GM21381 (cell line): ENCODE data around the gene CD244.

Experiments
- ATAC-seq: cut with Tn5 transposase; IDR thresholded peaks from one replicate; pipeline ENCODE4 v1.9.1; 2021; ENCODE audit warnings: mild to moderate bottlenecking, moderate library complexity; ENCODE audit not compliant: unreplicated experiment

The CD244 gene

DNA sequence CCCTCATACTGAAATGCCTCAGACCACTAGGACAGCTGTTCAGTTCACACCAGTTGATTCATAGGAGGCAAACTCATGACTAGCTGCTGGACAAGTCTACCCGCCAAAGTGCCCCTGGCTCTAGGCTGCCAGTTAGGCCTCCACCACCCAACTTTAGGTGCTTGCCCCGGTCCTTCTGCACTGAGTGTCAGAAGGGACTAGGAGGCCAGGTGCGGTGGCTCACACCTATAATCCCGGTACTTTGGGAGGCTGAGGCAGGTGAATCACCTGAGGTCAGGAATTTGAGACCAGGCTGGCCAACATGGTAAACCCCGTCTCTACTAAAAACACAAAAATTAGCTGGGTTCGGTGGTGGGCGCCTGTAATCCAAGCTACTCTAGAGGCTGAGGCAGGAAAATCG is 47.8 kb downstream of the CD244 start:
- ATAC-seq: no peak

DNA sequence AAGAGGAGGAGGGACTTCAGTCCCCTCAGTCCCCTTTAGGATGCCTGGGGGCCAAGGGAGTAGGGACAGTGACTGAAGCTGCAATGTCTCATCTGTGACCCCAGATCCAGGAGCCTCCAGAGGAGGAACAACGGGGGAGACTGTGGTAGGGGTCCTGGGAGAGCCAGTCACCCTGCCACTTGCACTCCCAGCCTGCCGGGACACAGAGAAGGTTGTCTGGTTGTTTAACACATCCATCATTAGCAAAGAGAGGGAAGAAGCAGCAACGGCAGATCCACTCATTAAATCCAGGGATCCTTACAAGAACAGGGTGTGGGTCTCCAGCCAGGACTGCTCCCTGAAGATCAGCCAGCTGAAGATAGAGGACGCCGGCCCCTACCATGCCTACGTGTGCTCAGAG is 48.4 kb downstream of the CD244 start:
- no peak for ATAC-seq

DNA sequence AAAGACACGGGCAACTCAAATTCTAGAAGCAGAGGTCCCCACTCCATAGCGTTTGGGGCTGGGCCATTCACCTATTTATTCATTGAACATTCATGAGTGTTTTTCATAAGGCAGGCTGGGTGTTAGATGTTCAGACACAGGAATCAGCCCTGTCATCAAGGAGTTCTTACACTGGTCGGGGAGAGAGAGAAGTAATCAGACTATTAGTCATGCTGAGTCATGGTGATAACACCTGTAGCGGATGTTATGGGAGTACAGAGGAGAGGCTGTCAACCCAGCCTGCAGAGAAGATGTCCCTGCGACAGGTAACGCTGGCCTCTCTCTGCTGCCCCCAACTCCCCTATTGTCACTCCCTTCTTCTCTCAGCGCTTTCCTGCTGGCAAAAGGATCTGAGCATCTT is 49.5 kb downstream of the CD244 start:
- ATAC-seq: no peak

DNA sequence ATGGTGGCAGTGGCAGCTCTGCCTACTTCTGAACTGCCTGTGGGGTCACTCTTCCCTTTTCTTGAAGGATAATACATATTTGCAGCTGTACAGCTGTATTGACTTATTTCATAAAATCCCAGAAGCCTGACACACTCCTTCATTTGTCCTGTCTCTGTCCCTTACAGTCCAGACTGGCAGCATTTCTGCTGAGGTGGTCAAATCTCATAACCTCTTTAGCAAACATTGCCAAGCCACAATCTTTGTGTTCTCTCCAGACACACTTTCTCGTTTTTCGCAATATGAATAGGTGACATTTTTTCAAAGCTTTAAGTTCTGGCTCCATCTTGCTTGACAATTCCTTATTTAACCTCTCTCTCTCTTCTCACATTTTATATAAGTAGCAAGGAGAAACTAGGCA is 51.5 kb downstream of the CD244 start:
- ATAC-seq: no peak

GRCh38 chr1:160810486-160810885 is 52.2 kb downstream of the CD244 start:
- no peak for ATAC-seq

DNA sequence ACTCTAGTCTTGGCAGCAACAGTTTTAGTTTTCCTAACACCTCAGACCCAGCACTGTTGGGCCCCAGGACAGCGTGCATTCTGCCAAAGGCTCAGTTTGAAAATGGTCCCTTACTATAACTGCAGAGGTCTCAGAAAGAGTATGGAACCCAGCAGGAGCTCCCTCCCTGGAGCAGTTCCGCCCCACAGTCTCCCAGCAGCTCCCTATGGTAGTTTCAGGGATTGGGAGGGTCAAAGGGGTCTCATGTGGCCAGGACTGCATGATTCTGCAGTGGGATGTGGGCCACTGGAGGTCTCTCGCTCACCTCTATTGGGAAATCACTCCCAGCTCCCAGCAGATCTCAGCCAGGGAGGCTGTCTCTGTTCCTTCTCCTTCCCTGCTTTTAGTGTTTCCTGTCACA is 54.4 kb downstream of the CD244 start:
- ATAC-seq: no peak

DNA sequence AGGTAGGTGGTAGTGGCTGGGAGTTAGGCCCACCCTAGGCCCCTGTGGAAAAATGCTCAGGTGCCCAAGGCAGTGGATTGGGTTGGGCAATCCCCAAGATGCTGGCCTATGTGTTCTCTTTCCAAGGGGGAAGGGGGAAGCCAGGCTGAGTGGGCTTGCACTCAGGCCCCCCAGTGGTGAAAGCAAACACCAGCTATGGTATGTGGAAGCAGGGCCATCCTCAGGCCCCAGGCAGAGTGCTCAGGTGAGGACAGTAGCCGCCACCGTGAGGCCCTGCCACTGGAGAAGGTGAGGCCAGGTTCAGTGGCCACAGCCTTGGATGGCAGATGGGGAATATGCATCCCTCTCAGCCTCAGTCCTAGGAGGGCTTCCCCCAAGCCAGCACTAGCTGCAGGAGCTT is 54.9 kb downstream of the CD244 start:
- no peak for ATAC-seq

DNA sequence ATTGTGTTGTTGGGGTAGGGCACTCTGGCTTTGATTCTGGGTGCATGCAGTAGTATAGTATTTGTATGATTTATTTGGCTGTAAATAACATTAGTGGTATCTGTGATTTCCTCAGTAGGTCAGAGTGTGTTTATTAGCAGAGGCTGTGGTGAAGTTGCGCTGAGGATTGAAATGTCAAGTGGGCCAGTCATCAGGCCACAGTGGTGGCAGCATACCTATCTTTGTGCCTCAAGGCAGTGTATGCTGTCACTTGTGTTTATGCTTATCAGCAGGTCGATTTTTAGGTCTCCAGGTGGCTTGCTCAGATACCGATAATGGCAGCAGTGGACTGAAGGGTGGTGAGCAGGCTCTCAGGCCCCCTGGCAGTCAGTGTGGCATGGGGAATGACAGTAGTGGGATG is 55.4 kb downstream of the CD244 start:
- ATAC-seq: no peak

DNA sequence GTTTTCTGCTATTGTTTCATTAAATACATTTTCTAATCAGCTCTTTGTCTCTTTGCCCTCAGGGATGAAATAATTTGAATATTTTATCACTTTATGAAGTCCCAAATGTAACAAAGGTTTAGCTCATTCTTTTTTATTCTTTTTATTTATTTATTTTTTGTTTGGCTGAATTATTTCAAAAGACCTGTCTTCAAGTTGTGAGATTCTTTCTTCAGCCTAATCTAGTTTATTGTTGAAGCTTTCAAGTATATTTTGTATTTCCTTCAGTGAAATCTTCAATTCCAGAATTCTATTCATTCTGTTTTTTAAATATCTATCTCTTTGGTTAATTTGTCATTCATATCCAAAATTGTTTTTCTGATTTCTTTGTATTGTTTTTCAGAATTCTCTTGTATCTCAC is 55.9 kb downstream of the CD244 start:
- no peak for ATAC-seq

DNA sequence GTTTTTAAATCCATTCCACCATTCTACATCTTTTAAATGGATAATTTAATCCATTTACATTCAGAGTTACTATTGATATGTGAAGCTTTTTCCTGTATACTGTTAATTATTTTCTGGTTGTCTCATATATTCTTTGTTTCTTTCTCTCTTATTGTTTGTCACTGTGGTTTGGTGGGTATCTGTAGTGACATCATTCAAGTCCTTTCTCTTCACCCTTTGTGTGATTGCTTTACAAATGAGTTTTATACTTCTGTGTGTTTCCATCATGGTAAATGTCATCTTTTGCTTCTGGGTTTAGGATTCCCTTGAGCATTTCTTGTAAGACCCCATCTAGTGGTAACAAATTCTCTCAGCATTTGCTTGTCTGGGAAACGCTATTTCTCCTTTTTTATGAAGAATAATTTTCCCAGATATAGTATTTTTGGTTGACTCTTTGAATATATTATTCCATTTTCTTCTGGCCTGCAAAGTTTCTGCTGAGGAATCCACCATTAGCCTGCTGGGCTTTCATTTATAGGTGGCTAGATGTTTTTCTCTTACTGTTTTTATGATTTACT is 56.5 kb downstream of the CD244 start:
- ATAC-seq: no peak

DNA sequence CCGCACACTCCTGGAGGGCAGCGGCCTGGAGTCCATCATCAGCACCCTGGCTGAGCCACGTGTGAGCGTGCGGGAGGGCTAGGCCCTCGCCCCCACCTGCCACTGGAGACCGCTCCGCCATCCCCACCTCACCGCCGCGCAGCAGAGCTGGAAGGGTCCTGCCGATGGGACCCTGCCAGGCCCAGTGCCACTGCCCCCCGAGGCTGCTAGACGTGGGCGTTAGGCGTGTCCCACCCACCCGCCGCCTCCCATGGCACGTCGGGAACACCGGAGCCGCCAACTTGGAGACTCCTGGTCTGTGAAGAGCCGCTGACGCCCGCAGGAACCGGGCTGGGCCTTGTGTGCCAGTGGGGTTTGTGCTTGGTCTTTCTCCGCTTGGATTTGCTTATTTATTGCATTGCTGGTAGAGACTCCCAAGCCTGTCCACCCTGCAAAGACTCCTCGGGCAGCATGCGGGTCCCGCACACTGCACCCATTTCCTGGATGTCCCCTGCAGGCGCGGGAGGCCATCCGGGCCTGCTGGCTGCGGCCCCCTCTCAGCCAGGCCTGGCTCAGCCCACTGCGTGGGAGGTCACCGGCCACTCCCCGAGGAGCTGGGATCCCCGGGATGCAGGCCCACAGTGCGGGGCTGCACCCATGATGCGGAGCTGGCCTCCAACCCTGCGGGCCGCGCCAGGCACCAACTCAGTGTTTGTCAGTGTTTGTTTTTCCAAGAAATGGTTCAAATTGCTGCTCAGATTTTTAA is 60.7 kb downstream of the CD244 start:
- ATAC-seq: no peak

- no peak for ATAC-seq
Measured at GRCh38 chr1:160800645-160801408, 61.9 kb downstream of the CD244 start.

DNA sequence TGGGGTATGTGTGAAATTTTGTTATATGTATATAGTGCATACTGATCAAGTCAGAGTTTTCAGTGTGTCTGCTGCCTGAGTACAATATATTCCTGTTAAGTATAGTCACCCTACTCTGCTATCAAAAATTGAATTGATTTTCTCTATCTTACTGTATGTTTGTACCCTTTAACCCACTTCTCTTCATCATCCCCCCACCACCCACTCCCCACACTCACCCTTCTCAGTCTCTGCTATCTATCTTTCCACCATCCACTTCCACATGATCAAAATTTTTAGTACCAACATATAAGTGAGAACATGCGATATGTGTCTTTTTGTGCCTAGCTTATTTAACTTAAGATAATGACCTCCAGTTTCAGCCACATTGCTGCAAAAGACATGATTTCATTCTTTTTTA is 62.5 kb downstream of the CD244 start:
- ATAC-seq: no peak

DNA sequence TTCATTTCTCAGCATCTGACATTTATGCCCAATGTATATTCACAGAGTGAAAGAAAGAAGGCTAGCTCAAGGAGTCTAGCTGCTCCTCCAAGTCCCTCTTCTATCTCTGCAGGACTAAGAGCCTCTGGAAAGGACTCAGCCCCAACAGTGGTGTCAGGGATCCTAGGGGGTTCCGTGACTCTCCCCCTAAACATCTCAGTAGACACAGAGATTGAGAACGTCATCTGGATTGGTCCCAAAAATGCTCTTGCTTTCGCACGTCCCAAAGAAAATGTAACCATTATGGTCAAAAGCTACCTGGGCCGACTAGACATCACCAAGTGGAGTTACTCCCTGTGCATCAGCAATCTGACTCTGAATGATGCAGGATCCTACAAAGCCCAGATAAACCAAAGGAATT is 63.0 kb downstream of the CD244 start:
- no peak for ATAC-seq

DNA sequence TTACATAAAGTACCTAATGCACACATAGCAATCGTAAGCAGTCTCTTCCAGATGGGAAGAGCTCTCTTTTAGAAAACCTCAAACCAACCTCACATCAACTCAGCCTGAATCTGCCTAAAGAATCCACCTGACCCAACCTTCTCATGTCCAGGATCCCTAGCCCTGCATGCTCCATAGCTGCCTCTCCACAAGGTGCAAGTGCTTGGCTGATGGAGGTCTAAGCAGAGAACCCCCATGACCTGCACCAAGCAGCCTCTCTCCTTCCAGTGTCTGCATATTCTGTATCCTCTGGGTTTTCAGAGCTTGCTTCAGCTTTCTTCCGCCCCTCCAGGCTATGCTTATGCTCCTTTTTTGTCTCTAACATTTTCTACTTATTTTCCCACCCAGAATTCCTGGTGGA is 64.2 kb downstream of the CD244 start:
- no peak for ATAC-seq

- ATAC-seq: no peak
Measured at GRCh38 chr1:160797861-160798273, 64.8 kb downstream of the CD244 start.

DNA sequence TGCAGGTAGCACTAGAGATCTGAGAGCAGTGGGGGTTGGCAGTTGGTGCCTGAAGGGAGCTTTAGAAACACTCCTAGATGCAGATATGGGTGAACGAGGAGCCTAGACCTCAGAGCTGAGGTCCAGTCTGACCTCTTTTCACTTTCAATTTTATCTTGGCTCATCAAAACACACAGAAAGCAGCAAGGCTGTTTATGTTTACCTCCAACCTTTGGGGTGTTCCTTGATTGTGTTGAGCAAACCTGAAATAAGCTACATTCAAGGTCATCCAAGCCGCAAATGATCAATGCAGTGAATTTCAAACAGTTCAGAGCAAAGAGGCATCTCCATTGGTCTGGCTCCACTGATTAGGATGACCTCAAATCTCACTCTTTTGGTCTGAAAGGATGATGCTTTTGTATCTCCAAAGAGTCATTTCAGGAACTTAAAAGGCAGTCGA is 65.4 kb downstream of the CD244 start:
- ATAC-seq: no peak

DNA sequence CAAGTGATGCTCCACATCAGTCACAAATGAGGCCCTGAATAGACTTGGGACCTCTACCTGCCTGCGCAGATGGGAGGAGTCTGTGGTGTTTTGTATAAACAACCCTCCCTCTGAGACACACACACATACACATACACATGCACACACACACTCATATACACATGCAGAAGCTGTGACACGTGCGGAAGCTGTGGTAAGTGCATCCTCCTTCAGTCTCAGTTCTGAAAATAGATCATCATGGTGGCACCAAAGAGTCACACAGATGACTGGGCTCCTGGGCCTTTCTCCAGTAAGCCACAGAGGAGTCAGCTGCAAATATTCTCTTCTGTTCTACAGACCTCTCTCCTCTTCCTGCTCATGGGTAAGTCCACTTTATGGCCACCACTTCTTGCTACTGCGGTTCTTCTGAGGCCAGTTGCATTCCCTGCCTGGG is 66.7 kb downstream of the CD244 start, which contains the start of gene LY9:
LY9 (plus strand) TSS at position 224 of the 433 bp plus-strand sequence; CDS start at position 238, 14 bp downstream.
- peak; percentile 81 for ATAC-seq

DNA sequence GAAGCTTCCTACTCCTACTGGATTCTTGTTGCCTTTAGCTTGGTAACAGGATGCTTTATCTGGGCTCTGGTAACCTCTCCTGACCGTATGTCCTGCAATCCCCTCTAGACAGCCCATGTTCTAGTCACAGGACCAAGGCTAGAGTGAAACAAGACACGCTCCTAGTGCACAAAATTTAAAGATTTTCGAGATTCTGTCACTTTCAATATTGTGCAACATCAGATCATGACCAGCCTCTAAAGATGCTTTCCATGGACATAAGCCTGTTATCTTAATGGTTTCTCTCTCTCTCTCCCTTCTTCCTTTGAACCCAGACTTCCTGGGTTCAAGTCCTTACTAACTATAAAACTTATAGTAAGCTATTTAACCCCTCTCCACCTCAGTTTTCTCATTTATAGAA is 68.3 kb downstream of the CD244 start:
- ATAC-seq: no peak

GRCh38 chr1:160789702-160790611 is 72.7 kb downstream of the CD244 start:
- peak; percentile 71 for ATAC-seq
